Spleen (tissue), 11 donors: ENCODE measurements around the gene CCDC181. TPM values are rescaled to one million over a fixed set of nuclear protein-coding genes. Genes with fewer than 3 reads are reported as not detected.
"Not testable (repeated sequence)": the region's sequence is repeated elsewhere in the genome, so short reads cannot be mapped to it uniquely, and the experiment has no call there.

Experiments
- DNase-seq: peaks from one replicate; pipeline ENCODE4 v3.0.0-alpha.2; 2020
- H3K27ac ChIP-seq, 8 donors: fragments of 200-600 bp; sonication (generic) in 7 of 8; 1 replicate in 4 of 8; 2 replicates in 4 of 8; pipeline versions ENCODE4 v1.5.0 to v1.8.0; 2016 to 2021; ENCODE audit warnings: inconsistent platforms in 4 of 8, mild to moderate bottlenecking in 4 of 8, moderate library complexity in 1 of 8
- H3K27me3 ChIP-seq, 7 donors: fragments of 200-600 bp; sonication (generic) in 6 of 7; replicated peaks in 1 of 7; 1 replicate in 4 of 7; 2 replicates in 3 of 7; pipeline versions ENCODE4 v1.5.0 to v1.8.0; 2016 to 2021; ENCODE audit warnings: inconsistent platforms in 3 of 7, mild to moderate bottlenecking in 1 of 7
- H3K36me3 ChIP-seq, 6 donors: fragments of 200-600 bp; sonication (generic) in 5 of 6; 1 replicate in 4 of 6; 2 replicates in 2 of 6; pipeline versions ENCODE4 v1.5.0 to v1.8.0; 2016 to 2021; ENCODE audit warnings: inconsistent platforms in 2 of 6
- H3K4me1 ChIP-seq, 6 donors: fragments of 200-600 bp; sonication (generic) in 5 of 6; 1 replicate in 3 of 6; 2 replicates in 3 of 6; pipeline versions ENCODE4 v1.5.0 to v1.8.0; 2016 to 2021; ENCODE audit warnings: inconsistent platforms in 3 of 6
- H3K4me3 ChIP-seq, 8 donors: fragments of 200-600 bp; sonication (generic) in 7 of 8; 1 replicate in 4 of 8; 2 replicates in 4 of 8; pipeline versions ENCODE4 v1.5.0 to v1.8.0; 2016 to 2021; ENCODE audit warnings: inconsistent platforms in 4 of 8, mild to moderate bottlenecking in 4 of 8, moderate library complexity in 2 of 8
- H3K9me3 ChIP-seq, 8 donors: fragments of 200-600 bp; sonication (generic) in 7 of 8; 1 replicate in 4 of 8; 2 replicates in 4 of 8; pipeline versions ENCODE4 v1.5.0 to v1.8.0; 2016 to 2021; ENCODE audit warnings: inconsistent platforms in 4 of 8
- POLR2A ChIP-seq, 3 donors: fragments of 450-650 bp; IDR thresholded peaks; one replicate each; pipeline ENCODE4 v1.5.1; 2017; ENCODE audit warnings: antibody characterized with exemption in 3 of 3, mild to moderate bottlenecking in 1 of 3
- POLR2AphosphoS5 ChIP-seq, 3 donors: sonication (generic); formaldehyde crosslinking; IDR thresholded peaks; one replicate each; pipeline ENCODE4 v1.5.1; 2017; ENCODE audit warnings: antibody characterized with exemption in 3 of 3
- WGBS, 5 donors: extraction: QIAGEN DNeasy Blood & Tissue Kit in 3 of 5; methylation state at CpG; one replicate each; pipeline versions ENCODE4 v1.1.5 to v1.1.7; 2013 to 2018; 5-methylcytosine and 5-hydroxymethylcytosine counted together
- intact Hi-C: fragments of 100-400 bp; cut with DNase I; formaldehyde crosslinking; loops from one replicate; pipeline ENCODE4 v1.15.0; 2023; ENCODE audit warnings: low total_unique reads
- polyA plus RNA-seq, 3 donors: library from polyadenylated mRNA; stranded (reverse); fragments of 200-250 nt; gene quantifications; one replicate each; pipeline ENCODE4 v1.2.1, GENCODE V29; 2013
- total RNA-seq, 7 donors: library from RNA; depleted of rRNA in 3 of 7; stranded (reverse); fragments of >200 nt in 3 of 7; fragmentation: NEBNext Ultra II Directional in 4 of 7; extraction: Animal tissue kit (Norgen Biotek cat#: 25700) in 4 of 7; gene quantifications; one replicate each; pipeline versions ENCODE4 v1.1.0 to v1.2.1, GENCODE V29; 2016 to 2021
- TF ChIP-seq, protein P1 (sequence below), 11 experiments: fragments of 200-600 bp in 7 of 11; fragments of 450-650 bp in 4 of 11; sonication (generic) in 4 of 11; IDR thresholded peaks in 8 of 11; conservative IDR thresholded peaks in 3 of 11; 1 replicate in 7 of 11; 2 replicates in 4 of 11; pipeline versions ENCODE4 v1.4.0 to v1.8.0; 2016 to 2021; ENCODE audit warnings: antibody characterized with exemption in 11 of 11, inconsistent platforms in 4 of 11, mild to moderate bottlenecking in 1 of 11
- donor health status: healthy with polysubstance abuse.
- donor health status: DM: no; HTN: no; CAD: no; lungs with moderate emphysema.
- donor health status: DM: no; HTN: no; CAD: no.
- donor health status: Bipolar disorder and iron deficiency.
- donor health status: healthy.
- donor health status: DM: no; HTN: no; CAD: no.
- donor health status: DM: yes; HTN: yes; CAD: no.

The CCDC181 gene
- total and polyA plus RNA-seq, 10 donors, result 0.03 TPM; not detected in 9

DNA sequence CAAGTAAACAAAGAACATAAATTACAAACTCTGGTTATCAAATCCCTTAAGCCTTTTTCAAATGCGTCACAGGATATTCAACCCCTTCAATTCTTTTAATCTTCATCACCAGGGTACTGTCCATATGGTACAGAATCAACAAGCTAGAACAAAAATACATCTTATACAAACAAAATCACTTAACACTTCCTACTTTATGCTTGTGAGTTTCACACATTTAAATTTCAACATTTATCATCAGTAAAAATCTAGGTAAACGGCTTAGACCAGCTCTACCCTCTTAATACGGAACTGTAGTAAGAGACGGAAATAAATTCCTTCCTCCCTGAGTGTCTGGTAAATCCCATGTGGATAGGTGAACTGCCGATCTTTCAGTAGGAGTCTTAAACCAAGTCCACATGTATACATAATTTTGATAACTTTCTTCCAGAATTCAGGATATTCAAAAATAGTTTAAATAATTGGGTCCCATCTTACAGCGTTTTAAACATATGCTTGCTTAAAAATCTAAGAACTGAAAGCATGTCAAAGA is 1.0 kb downstream of the CCDC181 start:
- no peak overlapping the region for H3K27ac ChIP-seq
- peaks cover 0 to 59% (median 16%) of the 10 kb centered on the region in 7 donors for H3K27me3 ChIP-seq
- no peaks in the 10 kb centered on the region for H3K36me3 ChIP-seq
- no peak for DNase-seq
- H3K4me3 ChIP-seq, result no peak overlapping the region
- no peak for TF ChIP-seq POLR2AphosphoS5 (IDR thresholded peaks at IDR 0.05)
- TF ChIP-seq, protein P1, sequence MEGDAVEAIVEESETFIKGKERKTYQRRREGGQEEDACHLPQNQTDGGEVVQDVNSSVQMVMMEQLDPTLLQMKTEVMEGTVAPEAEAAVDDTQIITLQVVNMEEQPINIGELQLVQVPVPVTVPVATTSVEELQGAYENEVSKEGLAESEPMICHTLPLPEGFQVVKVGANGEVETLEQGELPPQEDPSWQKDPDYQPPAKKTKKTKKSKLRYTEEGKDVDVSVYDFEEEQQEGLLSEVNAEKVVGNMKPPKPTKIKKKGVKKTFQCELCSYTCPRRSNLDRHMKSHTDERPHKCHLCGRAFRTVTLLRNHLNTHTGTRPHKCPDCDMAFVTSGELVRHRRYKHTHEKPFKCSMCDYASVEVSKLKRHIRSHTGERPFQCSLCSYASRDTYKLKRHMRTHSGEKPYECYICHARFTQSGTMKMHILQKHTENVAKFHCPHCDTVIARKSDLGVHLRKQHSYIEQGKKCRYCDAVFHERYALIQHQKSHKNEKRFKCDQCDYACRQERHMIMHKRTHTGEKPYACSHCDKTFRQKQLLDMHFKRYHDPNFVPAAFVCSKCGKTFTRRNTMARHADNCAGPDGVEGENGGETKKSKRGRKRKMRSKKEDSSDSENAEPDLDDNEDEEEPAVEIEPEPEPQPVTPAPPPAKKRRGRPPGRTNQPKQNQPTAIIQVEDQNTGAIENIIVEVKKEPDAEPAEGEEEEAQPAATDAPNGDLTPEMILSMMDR (IDR thresholded peaks at IDR 0.05 in 8 of 11, conservative IDR thresholded peaks at IDR 0.05 in 3 of 11), result no peak
- TF ChIP-seq POLR2A (IDR thresholded peaks at IDR 0.05), result no peak
- WGBS, 5 donors, result 66 to 79% (median 71%) methylated on average over 6 of the region's 6 CpGs
- peaks cover 0 to 11% (median 8%) of the 10 kb centered on the region in 6 donors for H3K4me1 ChIP-seq
- intact Hi-C loops, result no loop called here
- no peaks in the 10 kb centered on the region for H3K9me3 ChIP-seq

DNA sequence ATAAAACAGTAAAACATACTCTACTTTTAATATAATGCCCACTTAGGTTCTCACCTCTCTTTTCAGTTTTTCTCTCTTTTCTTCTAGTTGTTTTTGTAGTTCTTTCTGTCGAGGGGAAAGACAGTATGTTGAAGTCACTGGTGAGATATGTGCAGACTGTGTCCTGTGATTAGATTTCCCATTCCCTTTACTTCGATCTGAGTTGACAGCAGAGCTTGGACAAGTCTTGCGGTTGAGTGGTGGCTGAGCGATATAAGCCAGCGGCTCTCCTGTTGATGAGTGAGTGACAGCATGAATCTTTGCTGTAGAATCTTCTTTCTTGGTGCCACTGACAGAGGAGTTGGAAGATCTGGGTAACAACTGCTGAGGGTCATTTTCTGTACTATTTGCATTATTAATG is 6.0 kb downstream of the CCDC181 start:
- no peaks in the 10 kb centered on the region for H3K4me1 ChIP-seq
- intact Hi-C loops, result no loop called here
- peaks cover 0 to 22% (median 3%) of the 10 kb centered on the region in 7 donors for H3K27me3 ChIP-seq
- no peak overlapping the region for H3K27ac ChIP-seq
- no peak for TF ChIP-seq POLR2A (IDR thresholded peaks at IDR 0.05)
- TF ChIP-seq, protein P1 (IDR thresholded peaks at IDR 0.05 in 8 of 11, conservative IDR thresholded peaks at IDR 0.05 in 3 of 11), result no peak
- no peak for TF ChIP-seq POLR2AphosphoS5 (IDR thresholded peaks at IDR 0.05)
- H3K36me3 ChIP-seq, result no peaks in the 10 kb centered on the region
- WGBS, 5 donors, result 82 to 92% (median 89%) methylated on average over 5 of the region's 5 CpGs
- H3K4me3 ChIP-seq, result no peak overlapping the region
- no peak for DNase-seq
- H3K9me3 ChIP-seq, result no peaks in the 10 kb centered on the region

DNA sequence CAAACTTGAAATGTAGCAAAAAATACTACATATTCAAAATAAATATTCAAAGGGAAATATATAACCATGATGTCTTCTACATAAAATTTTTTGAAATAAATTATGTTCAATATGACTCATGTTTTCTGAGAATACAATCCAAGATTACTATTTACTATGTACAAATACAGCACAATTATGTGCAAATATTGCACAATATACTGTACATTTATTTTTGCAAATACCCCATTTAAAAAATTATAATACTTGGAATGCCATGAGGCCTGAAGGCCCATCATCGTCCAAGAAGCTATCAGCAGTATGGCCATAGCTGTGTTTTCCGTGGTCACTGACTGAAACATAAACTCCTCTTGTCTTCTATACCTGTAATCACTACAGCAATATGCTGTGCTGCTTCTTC is 12.3 kb downstream of the CCDC181 start:
- H3K27ac ChIP-seq, result no peak overlapping the region
- 90 to 100% (median 97%) methylated on average over 2 of the region's 2 CpGs for WGBS, 5 donors
- TF ChIP-seq POLR2AphosphoS5 (IDR thresholded peaks at IDR 0.05) (no peak), POLR2A (IDR thresholded peaks at IDR 0.05) (no peak)
- TF ChIP-seq, protein P1 (IDR thresholded peaks at IDR 0.05 in 8 of 11, conservative IDR thresholded peaks at IDR 0.05 in 3 of 11), result no peak
- H3K9me3 ChIP-seq, result peaks cover 0 to 42% (median 37%) of the 10 kb centered on the region in 8 donors
- H3K4me1 ChIP-seq, result no peaks in the 10 kb centered on the region
- intact Hi-C loops, result no loop called here
- H3K36me3 ChIP-seq, result no peaks in the 10 kb centered on the region
- no peak for DNase-seq
- H3K27me3 ChIP-seq, result no peaks in the 10 kb centered on the region
- no peak overlapping the region for H3K4me3 ChIP-seq

DNA sequence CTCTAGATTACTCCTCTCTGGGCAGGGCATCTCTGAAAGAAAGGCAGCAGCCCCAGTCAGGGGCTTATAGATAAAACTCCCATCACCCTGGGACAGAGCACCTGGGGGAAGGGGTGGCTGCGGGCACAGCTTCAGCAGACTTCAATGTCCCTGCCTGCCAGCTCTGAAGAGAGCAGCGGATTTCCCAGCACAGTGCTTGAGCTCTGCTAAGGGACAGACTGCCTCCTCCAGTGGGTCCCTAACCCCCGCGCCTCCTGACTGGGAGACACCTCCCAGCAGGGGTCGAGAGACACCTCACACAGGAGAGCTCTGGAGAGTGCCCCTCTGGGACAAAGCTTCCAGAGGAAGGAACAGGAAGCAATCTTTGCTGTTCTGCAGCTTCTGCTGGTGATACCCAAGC is 18.9 kb downstream of the CCDC181 start:
- H3K36me3 ChIP-seq, H3K4me1 ChIP-seq, H3K27me3 ChIP-seq, H3K4me3 ChIP-seq, intact Hi-C loops, H3K27ac ChIP-seq, DNase-seq: not testable (repeated sequence)
- H3K9me3 ChIP-seq, result peaks cover 0 to 100% (median 98%) of the 10 kb centered on the region in 8 donors
- WGBS, 5 donors, result 87 to 100% (median 93%) methylated on average over 3 to 5 of the region's 5 CpGs

DNA sequence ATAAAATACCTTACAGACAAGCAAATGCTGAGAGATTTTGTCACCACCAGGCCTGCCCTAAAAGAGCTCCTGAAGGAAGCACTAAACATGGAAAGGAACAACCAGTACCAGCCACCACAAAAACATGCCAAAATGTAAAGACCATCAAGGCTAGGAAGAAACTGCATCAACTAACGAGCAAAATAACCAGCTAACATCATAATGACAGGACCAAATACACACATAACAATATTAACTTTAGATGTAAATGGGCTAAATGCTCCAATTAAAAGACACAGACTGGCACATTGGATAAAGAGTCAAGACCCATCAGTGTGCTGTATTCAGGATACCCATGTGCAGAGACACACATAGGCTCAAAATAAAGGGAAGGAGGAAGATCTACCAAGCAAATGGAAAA is 24.7 kb downstream of the CCDC181 start:
- H3K4me1 ChIP-seq, DNase-seq, intact Hi-C loops, H3K4me3 ChIP-seq, H3K36me3 ChIP-seq, H3K27ac ChIP-seq, H3K27me3 ChIP-seq: not testable (repeated sequence)
- H3K9me3 ChIP-seq, result peaks cover 0 to 73% (median 53%) of the 10 kb centered on the region in 8 donors
- 64 to 97% (median 88%) methylated on average over 1 of the region's 1 CpG for WGBS, 5 donors
